SKM-1 treated with dmso at 0.1 percent for 144 hours (cell line): ENCODE results near the gene MACF1.

Source experiments
- DNase-seq: peaks from one replicate; lab custom pipeline; 2025; ENCODE audit not compliant: unreplicated experiment; lab: John Stamatoyannopoulos, UW

MACF1 gene

DNA sequence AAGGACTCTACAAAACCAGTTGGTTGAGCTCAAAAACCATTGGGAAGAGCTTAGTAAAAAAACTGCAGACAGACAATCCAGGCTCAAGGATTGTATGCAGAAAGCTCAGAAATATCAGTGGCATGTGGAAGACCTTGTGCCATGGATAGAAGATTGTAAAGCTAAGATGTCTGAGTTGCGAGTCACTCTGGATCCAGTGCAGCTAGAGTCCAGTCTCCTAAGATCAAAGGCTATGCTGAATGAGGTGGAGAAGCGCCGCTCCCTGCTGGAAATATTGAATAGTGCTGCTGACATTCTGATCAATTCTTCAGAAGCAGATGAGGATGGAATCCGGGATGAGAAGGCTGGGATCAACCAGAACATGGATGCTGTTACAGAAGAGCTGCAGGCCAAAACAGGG, 183.0 kb downstream of the MACF1 start:
- no peak for DNase-seq

DNA sequence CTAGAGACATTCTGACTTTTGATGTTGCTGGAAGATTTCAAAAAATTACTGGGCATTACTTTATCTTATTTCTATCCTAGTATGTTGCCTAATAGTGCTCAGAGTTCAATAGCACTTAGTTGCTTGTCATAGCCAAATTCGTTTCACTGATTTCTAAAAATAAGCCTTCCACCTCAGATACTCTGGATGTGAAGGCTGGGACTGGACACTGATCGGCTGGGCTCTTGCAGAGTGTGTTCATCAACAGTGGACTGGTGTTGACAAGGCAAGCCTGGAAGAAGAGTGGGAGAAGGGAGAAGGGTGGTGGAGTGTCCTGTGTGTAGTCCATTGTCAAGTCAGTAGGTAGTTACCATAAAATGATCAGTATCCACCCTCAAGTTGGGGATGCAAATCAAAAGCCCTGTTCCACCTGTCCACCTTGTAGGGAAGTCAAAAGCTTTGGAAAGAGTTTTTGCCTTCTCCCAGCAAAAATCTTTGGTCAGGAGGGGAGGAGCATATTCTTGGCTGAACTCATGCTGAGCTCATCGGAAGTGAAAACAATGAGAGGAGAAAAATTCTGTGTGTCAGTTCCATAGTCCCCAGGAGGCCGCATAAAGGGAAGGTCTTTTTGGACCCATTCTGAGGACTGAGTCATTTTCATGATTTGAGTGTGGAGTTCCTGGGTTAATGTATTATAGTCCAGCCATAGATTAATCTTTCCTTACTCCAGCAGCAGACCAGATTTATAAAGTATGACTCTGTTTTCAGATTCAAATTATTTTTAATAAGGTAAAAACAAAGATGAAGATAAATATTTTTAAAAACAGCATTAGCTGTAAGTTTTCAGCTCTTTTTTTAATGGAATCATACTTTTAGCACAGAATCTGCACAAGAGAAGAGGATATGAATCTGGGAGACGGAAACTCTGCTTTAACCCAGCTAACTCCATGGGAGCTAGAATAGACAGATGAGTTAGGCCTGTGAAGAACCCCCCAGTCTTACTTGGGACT, 187.5 kb downstream of the MACF1 start:
- DNase-seq = no peak

DNA sequence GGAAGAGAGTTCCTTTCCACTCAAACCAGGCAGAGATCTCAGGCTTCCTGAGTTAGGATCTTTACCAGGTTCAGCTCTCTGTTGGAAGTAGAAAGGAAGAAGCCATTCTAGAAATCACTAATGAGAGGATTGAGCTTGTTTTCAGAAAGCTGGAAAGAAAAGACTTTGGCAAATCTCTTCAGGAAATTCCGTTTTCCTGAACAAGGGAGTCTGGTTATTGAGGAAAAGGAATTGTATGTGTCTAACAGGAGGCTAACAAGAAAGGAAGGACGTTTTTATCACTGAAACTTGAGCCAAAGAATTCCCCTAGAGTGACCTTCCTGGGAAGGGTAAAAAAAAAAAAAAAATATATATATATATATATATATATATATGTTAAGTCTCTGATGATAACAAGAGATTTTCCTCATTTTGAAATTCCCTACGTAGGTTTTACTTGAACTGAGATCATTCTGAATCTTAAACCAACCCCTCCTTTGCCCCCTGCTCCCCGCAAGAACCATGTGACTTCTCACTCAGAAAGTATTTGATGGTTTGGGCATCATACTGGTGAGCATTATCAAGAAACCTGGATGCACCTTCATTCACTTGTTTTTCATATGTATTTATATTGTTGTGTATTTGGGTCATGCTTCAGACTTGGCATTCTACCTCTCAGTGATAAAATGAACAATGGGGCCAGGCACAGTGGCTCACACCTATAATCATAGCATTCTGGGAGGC, 188.5 kb downstream of the MACF1 start:
- no peak for DNase-seq

- no peak for DNase-seq
These were observed 189.2 kb downstream of the MACF1 start for GRCh38 chr1:39393645-39394044.

DNA sequence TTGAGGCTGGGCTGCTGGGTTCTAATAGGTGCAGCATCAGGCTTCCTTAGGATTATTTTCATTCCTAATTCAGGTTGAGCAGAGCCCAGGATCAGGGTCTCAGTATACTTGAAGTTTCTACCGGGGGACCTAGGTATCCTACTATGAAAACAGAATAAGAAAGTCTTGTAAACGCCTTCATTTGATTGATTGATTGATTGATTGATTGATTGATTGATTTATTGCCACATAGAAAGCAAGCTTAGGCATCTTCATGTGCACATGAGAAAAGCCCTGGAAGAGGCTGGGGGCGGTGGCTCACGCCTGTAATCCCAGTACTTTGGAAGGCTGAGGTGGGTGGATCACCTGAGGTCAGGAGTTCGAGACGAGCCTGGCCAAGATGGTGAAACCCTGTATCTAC, 189.6 kb downstream of the MACF1 start:
- DNase-seq = no peak

DNA sequence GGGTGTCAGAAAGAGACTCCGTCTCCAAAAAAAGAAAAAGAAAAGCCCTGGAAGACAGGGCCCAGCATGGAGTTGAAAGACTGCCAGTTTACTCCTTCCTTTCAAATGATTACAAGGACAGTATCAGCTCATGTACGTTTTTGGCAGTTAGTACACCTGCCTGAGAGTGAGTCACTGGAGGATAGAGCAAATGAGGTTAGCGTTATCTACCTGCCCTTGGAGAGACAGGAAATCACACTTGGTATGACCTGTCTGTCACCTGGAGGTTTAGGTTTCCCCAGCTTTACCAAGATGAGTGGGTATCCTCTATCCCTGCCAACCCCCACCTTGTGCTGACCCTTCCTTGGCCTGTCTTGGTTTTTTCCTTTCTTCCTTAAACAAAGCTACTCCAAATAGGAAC, 190.1 kb downstream of the MACF1 start:
- DNase-seq = no peak

- DNase-seq = peak; percentile 35
These were observed 190.9 kb downstream of the MACF1 start for GRCh38 chr1:39395357-39395831.

GRCh38 chr1:39396671-39397070, 192.2 kb downstream of the MACF1 start:
- DNase-seq = no peak

- no peak for DNase-seq
These were observed 193.0 kb downstream of the MACF1 start for GRCh38 chr1:39397487-39397886.

DNA sequence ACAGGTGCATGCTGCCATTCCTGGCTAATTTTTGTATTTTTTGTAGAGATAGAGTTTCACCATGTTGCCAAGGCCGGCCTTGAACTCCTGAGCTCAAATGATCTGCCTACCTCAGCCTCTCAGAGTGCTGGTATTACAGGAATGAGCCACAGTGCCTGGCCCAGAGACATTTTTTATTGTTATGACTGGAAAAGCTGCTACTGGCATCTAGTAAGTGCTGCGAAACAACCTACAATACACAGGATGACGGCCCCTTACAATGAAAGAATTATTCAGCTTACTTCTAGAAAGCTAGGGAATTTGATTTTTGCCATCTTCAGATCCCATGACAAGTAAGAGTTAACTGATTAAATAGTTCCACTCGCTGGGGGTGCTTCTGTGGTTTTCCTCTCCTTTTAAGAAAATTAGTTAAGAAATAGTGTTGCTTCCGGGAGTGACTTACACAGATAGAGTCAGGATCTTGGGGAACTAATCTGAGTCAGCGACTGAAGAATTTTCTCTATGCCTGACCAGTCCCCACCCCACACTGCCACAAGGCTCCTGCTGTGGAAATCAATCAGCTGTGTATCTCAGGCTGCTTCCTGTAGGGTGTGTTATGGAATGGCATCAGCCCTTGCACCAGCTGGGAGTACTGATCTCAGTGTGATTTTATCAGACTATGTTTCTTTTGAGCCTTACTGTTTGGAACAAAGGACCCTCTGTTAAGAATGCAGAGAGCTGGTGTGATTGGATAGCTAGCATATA, 194.0 kb downstream of the MACF1 start:
- DNase-seq = peak; percentile 55

- no peak for DNase-seq
These were observed 196.6 kb downstream of the MACF1 start for GRCh38 chr1:39401106-39401505.

- no peak for DNase-seq
These were observed 200.4 kb downstream of the MACF1 start for GRCh38 chr1:39404876-39405275.

- DNase-seq = no peak
These were observed 200.9 kb downstream of the MACF1 start for GRCh38 chr1:39405358-39405757.

DNA sequence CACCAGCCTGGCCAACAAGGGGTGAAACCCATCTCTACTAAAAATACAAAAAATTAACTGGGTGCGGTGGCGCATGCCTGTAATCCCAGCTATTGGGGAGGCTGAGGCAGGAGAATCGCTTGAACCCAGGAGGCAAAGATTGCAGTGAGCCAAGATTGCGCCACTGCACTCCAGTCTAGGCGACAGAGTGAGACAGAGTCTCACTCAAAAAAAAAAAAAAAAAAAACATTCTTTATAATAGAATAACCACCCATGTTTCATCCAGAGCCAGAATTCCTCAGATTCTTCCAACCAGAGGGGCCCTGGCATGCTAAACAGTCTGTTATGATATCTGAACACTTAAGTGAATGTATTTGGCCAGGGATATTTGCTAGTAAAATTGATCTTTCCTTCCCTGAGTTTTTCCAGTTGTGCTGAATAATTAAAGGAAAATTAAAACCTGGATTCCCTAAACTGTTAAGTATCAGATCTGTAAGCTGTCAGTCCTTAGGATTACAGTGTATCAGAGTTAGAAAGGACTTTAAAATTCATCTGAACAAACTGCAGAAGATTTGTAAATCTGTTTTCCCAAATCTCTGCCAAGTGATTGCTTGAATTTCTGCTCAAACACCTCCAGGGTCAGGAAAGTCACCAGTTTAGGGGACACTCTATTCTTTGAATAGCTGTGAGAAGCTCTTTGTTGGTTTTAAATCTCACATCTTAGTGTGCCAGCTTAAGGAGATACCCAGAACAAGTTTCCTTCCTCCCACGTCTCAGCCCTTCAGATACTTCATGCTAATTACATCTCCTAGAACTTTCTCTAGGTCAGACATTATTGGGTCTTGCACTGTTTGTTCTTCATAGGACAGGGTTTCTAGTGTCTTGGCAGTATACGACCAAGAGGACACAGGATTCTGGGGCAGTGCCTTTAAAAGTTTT, 202.3 kb downstream of the MACF1 start:
- DNase-seq = no peak

- DNase-seq = no peak
These were observed 203.0 kb downstream of the MACF1 start for GRCh38 chr1:39407510-39407895.

DNA sequence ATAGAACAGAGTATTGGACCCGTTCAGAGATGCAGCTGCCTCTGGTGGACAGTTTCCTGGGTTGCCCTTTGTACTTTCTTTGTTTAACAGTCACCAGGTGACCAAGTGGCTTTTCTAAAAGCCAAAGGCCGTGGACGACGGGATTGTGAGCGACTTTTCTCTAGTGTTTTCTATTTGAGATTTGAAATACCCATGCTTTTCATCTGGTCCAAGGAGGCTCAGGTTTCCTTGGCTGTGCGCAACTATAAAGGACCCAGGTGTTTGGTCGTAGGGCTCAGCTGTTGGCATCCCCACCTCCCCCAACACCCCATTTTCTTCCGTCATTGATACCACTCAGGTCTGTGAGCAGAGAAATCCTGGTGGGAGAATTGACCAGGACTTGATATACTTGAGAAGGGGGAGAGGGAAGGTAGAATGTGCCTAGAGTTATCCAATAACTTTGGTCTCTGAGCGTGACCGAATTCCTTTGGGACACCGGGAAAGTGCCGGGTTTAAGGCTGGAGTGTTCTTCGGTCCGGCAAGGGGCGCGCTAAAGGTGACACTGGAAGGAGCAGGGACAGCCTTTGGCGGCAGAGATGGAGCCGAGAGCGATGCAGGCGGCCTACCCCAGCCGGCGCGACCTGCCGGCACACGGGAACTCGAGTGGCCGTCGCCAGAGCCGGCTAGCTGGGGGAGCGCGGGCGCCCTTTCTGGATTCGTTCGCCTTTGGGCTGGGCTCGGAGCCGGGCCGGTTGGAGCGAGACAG, 203.6 kb downstream of the MACF1 start:
- DNase-seq = no peak

DNA sequence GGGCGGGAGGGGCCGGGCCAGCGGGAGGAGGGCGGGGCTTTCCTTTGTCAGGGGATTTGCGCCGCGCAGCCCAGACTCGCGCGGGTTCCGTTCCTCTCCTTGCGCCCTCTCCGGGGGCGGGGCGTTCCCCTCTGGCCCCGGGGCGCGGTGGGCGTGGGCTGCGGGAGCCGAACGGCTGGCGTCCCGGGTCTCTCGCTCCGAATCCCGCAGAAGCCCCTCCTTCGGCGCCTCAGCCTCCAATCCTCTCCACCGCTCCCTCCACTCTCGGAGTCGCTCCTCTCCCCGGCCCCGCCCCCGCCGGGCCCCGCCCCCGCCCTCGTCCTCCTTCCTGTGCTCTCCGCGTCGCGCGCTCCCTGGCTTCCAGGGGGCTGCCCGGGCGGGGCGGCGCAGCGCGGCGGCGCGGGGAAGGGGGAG, 204.2 kb downstream of the MACF1 start:
- DNase-seq = peak; percentile 58

GRCh38 chr1:39409055-39409816, 204.7 kb downstream of the MACF1 start:
- no peak for DNase-seq

DNA sequence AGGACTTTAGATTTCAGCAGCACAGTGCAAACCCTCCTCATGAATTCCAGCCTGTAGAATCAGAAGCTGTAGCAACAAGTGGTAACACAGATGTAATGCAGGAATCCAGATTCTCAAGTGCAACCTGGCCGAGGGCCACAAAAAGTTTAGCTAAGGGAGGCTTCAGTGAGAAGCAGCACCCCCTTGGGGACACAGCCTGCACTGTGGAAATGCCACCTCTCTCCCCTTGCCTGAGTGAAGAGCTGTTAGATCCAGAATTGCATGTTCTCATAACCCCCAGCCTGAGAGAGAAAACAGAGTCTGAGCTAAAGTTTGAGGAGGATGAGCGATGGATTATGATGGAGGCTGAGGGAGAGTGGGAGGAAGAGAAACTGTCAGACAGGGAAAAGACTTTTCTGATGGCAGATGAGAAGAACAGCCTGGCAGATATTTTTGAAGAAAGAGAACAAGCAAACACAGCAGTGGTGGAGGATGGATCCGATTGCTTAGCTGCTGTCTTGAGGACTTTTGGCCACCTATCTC, 206.5 kb downstream of the MACF1 start:
- peak; percentile 9 for DNase-seq
